Measurements from ENCODE around the gene NTNG2. TPM values are rescaled to one million over a fixed set of nuclear protein-coding genes. Genes with fewer than 3 reads are reported as not detected.

NTNG2 gene
- total RNA-seq, 1 donor from 2014 or later = 2.5 TPM

DNA sequence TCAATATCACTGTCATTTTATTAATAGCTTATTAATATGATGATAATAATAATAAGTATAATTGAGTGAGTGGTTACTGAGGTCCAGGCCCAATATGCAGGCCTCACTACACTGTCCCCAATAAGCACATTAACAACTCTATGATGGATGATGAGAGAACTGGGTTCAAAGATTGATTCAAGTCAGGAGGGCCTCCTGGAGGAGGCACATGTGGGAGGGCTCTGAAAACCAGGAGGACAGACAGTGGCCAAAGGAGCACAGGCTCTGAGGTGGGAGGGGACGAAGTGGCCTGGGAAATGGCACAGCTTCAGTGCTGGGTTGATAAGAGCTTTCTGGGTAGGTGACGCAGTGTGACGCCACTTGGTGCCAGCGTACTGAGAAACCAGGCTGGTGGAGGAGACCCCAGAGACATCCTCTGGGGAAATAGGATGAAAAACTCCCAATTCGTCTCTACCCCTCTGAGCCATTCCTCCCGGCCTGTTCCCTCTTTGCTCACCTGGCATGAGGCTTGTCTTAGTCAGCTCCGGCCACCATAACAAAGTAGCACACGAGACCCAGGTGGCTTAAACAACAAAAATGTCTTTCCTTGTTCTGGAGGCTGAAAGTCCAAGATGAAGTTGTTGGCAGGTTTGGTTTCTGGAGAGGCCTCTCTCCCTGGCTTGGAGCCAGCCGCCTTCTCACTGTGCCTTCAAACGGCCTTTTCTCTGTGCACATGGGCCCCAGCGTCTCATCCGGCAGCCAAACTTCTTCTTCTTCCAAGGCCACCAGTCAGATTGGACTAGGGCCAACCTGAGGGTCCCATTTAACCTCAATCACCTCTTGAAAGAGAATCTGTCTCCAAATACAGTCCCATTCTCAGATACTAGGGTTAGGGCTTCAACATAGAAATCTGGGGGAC lies 31.6 kb downstream of the NTNG2 start:
- Histone ChIP-seq H3K27me3 (ENCODE audit: insufficient read depth, low read length) (peaks cover 9% of the 10 kb centered on the region), H3K27ac (ENCODE audit: low read depth, low read length) (no peak overlapping the region), H3K36me3 (ENCODE audit: insufficient read depth, low read length) (no peaks in the 10 kb centered on the region), H2AFZ (ENCODE audit: low read depth, low read length) (no peak overlapping the region), H3K4me3 (ENCODE audit: insufficient read depth, low read depth, low read length) (no peak overlapping the region), H3K9ac (ENCODE audit: low read length) (no peak overlapping the region), H3K79me2 (ENCODE audit: insufficient read depth, low read length) (no peaks in the 10 kb centered on the region), H4K20me1 (ENCODE audit: insufficient read depth, low read length) (no peaks in the 10 kb centered on the region), H3K4me1 (ENCODE audit: insufficient read depth, low read length) (no peaks in the 10 kb centered on the region), H3K4me2 (ENCODE audit: low read length) (no peak overlapping the region), H3K9me3 (ENCODE audit: insufficient read depth, low read depth, low read length) (no peaks in the 10 kb centered on the region)
- no peak for DNase-seq (ENCODE audit: low read depth)
- TF ChIP-seq CTCF (IDR thresholded peaks at IDR 0.05; ENCODE audit: insufficient read depth, low read depth, low read length) = no peak
- TF ChIP-seq EZH2 (IDR thresholded peaks at IDR 0.05; ENCODE audit: insufficient read depth, low read length) = no peak
- H3K27ac Mint-ChIP-seq (ENCODE audit: unreplicated experiment) = no peak overlapping the region
- FAIRE-seq = no peak
- no peaks in the 10 kb centered on the region for H3K36me3 Mint-ChIP-seq (ENCODE audit: low read depth, unreplicated experiment)
- no peaks in the 10 kb centered on the region for H3K4me1 Mint-ChIP-seq (ENCODE audit: low read depth, unreplicated experiment)
- H3K9me3 Mint-ChIP-seq (ENCODE audit: unreplicated experiment) = peaks cover 3% of the 10 kb centered on the region
- no peak overlapping the region for H3K4me3 Mint-ChIP-seq (ENCODE audit: unreplicated experiment)
- H3K27me3 Mint-ChIP-seq (ENCODE audit: low read depth, unreplicated experiment) = peaks cover 20% of the 10 kb centered on the region

GRCh38 chr9:132194508-132194907 lies 32.6 kb downstream of the NTNG2 start:
- no peaks in the 10 kb centered on the region for H3K36me3 ChIP-seq (ENCODE audit: insufficient read depth, low read length)
- no peaks in the 10 kb centered on the region for H3K9me3 ChIP-seq (ENCODE audit: insufficient read depth, low read depth, low read length)
- H2AFZ ChIP-seq (ENCODE audit: low read depth, low read length) = no peak overlapping the region
- no peaks in the 10 kb centered on the region for H3K4me1 ChIP-seq (ENCODE audit: insufficient read depth, low read length)
- H4K20me1 ChIP-seq (ENCODE audit: insufficient read depth, low read length) = no peaks in the 10 kb centered on the region
- no peak for DNase-seq (ENCODE audit: low read depth)
- H3K4me3 ChIP-seq (ENCODE audit: insufficient read depth, low read depth, low read length) = no peak overlapping the region
- H3K27ac ChIP-seq (ENCODE audit: low read depth, low read length) = no peak overlapping the region
- Mint-ChIP-seq H3K9me3 (ENCODE audit: unreplicated experiment) (peaks cover 3% of the 10 kb centered on the region), H3K4me1 (ENCODE audit: low read depth, unreplicated experiment) (no peaks in the 10 kb centered on the region), H3K27me3 (ENCODE audit: low read depth, unreplicated experiment) (peaks cover 19% of the 10 kb centered on the region), H3K27ac (ENCODE audit: unreplicated experiment) (no peak overlapping the region), H3K4me3 (ENCODE audit: unreplicated experiment) (no peak overlapping the region), H3K36me3 (ENCODE audit: low read depth, unreplicated experiment) (no peaks in the 10 kb centered on the region)
- H3K9ac ChIP-seq (ENCODE audit: low read length) = no peak overlapping the region
- peaks cover 8% of the 10 kb centered on the region for H3K27me3 ChIP-seq (ENCODE audit: insufficient read depth, low read length)
- no peak for FAIRE-seq
- H3K79me2 ChIP-seq (ENCODE audit: insufficient read depth, low read length) = no peaks in the 10 kb centered on the region
- no peak for TF ChIP-seq EZH2 (IDR thresholded peaks at IDR 0.05; ENCODE audit: insufficient read depth, low read length)
- TF ChIP-seq CTCF (IDR thresholded peaks at IDR 0.05; ENCODE audit: insufficient read depth, low read depth, low read length) = no peak
- no peak overlapping the region for H3K4me2 ChIP-seq (ENCODE audit: low read length)

DNA sequence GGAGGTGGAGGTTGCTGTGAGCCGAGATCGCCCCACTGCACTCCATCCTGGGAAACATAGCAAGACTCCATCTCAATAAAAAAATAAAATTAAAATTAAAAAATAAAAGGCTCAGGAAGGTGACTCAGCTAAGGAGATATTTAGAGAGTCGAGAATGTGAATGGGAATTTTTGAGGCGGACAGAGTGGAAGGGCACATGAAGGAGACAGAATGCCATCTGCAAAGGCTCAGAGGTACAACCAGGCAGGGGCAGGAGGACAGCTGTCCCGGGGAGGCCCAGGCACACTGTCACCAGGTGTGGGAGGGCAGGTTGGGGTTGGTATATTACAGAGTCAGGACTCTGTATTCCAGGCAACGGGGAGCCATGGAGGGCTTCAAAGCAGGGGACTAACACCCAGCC lies 35.5 kb downstream of the NTNG2 start:
- Histone ChIP-seq H3K9me3 (ENCODE audit: insufficient read depth, low read depth, low read length) (no peaks in the 10 kb centered on the region), H3K9ac (ENCODE audit: low read length) (no peak overlapping the region), H3K4me2 (ENCODE audit: low read length) (no peak overlapping the region), H3K4me1 (ENCODE audit: insufficient read depth, low read length) (no peaks in the 10 kb centered on the region), H3K36me3 (ENCODE audit: insufficient read depth, low read length) (no peaks in the 10 kb centered on the region), H4K20me1 (ENCODE audit: insufficient read depth, low read length) (no peaks in the 10 kb centered on the region), H3K4me3 (ENCODE audit: insufficient read depth, low read depth, low read length) (no peak overlapping the region), H3K27ac (ENCODE audit: low read depth, low read length) (no peak overlapping the region), H2AFZ (ENCODE audit: low read depth, low read length) (no peak overlapping the region), H3K27me3 (ENCODE audit: insufficient read depth, low read length) (peaks cover 16% of the 10 kb centered on the region), H3K79me2 (ENCODE audit: insufficient read depth, low read length) (no peaks in the 10 kb centered on the region)
- H3K36me3 Mint-ChIP-seq (ENCODE audit: low read depth, unreplicated experiment) = no peaks in the 10 kb centered on the region
- DNase-seq (ENCODE audit: low read depth) = no peak
- no peaks in the 10 kb centered on the region for H3K4me1 Mint-ChIP-seq (ENCODE audit: low read depth, unreplicated experiment)
- peaks cover 3% of the 10 kb centered on the region for H3K9me3 Mint-ChIP-seq (ENCODE audit: unreplicated experiment)
- H3K27ac Mint-ChIP-seq (ENCODE audit: unreplicated experiment) = no peak overlapping the region
- H3K27me3 Mint-ChIP-seq (ENCODE audit: low read depth, unreplicated experiment) = peaks cover 22% of the 10 kb centered on the region
- no peak overlapping the region for H3K4me3 Mint-ChIP-seq (ENCODE audit: unreplicated experiment)
- FAIRE-seq = no peak
- TF ChIP-seq CTCF (IDR thresholded peaks at IDR 0.05; ENCODE audit: insufficient read depth, low read depth, low read length) (no peak), EZH2 (IDR thresholded peaks at IDR 0.05; ENCODE audit: insufficient read depth, low read length) (no peak)
